Karpas-422 (cell line): Measurements from ENCODE around the gene GALNT18. TPM values are rescaled to one million over a fixed set of nuclear protein-coding genes. Genes with fewer than 3 reads are reported as not detected.

Experiments used
- DNase-seq: peaks from one replicate; pipeline ENCODE4 v3.0.0-alpha.2; 2015
- H2AFZ ChIP-seq: fragments of 200-600 bp; sonication (generic); 2 replicates; pipeline ENCODE4 v1.6.1; 2014; ENCODE audit warnings: antibody characterized with exemption, low read length, mixed read lengths
- H3K27ac ChIP-seq: fragments of 200-600 bp; sonication (generic); 2 replicates; pipeline ENCODE4 v1.5.1; 2014; ENCODE audit warnings: mild to moderate bottlenecking, low read length, moderate library complexity
- H3K27me3 ChIP-seq: fragments of 200-600 bp; sonication (generic); 2 replicates; pipeline ENCODE4 v1.6.1; 2014; ENCODE audit warnings: low read length, mixed read lengths
- H3K36me3 ChIP-seq: fragments of 200-600 bp; sonication (generic); 2 replicates; pipeline ENCODE4 v1.6.1; 2014; ENCODE audit warnings: low read length, mixed read lengths; ENCODE audit not compliant: insufficient read depth
- H3K4me1 ChIP-seq: fragments of 200-600 bp; sonication (generic); 2 replicates; pipeline ENCODE4 v1.6.1; 2014; ENCODE audit warnings: mild to moderate bottlenecking, low read length, mixed read lengths
- H3K4me2 ChIP-seq: fragments of 200-600 bp; sonication (generic); 2 replicates; pipeline ENCODE4 v1.6.1; 2014; ENCODE audit warnings: low read length, low read depth, mild to moderate bottlenecking; ENCODE audit not compliant: poor library complexity, severe bottlenecking
- H3K4me3 ChIP-seq: fragments of 200-600 bp; sonication (generic); 2 replicates; pipeline ENCODE4 v1.5.1; 2014; ENCODE audit warnings: mild to moderate bottlenecking, antibody characterized with exemption, low read length, mixed read lengths
- H3K79me2 ChIP-seq: fragments of 200-600 bp; sonication (generic); 2 replicates; pipeline ENCODE4 v1.6.1; 2014; ENCODE audit warnings: mild to moderate bottlenecking, low read length, mixed read lengths
- H3K9ac ChIP-seq: fragments of 200-600 bp; sonication (generic); 2 replicates; pipeline ENCODE4 v1.6.0; 2014; ENCODE audit warnings: low read length
- H3K9me2 ChIP-seq: fragments of 200-600 bp; sonication (generic), shearing (Covaris generic); replicated peaks from 2 replicates; pipeline ENCODE4 v1.6.0; 2014; ENCODE audit warnings: mild to moderate bottlenecking, low read length, moderate library complexity; ENCODE audit not compliant: insufficient read depth
- H3K9me3 ChIP-seq: fragments of 300-700, 200-600 bp; sonication (generic); 2 replicates; pipeline ENCODE4 v1.6.1; 2014; ENCODE audit warnings: low read length, mixed read lengths
- H4K20me1 ChIP-seq: fragments of 200-600 bp; sonication (generic); 2 replicates; pipeline ENCODE4 v1.6.1; 2014; ENCODE audit warnings: mild to moderate bottlenecking, antibody characterized with exemption, low read length, low read depth; ENCODE audit not compliant: insufficient read depth
- total RNA-seq: library from RNA; depleted of rRNA; stranded (reverse); fragments of >200 nt; shearing (Covaris generic); gene quantifications from 2 replicates; pipeline ENCODE4 v1.2.3, GENCODE V29; 2014; ENCODE audit warnings: low replicate concordance

Gene GALNT18
- total RNA-seq, 1 experiment from 2014 or later: not detected

- no peaks in the 10 kb centered on the region for H3K4me1 ChIP-seq
- DNase-seq: no peak
- H2AFZ ChIP-seq: no peak overlapping the region
- H3K9ac ChIP-seq: no peak overlapping the region
- 0 out of 2 replicates have a peak, but pooled peaks cover 4% of the 10 kb centered on the region for H4K20me1 ChIP-seq
- no peaks in the 10 kb centered on the region for H3K27me3 ChIP-seq
- H3K4me2 ChIP-seq: no peak overlapping the region
- no peak overlapping the region for H3K4me3 ChIP-seq
- H3K9me2 ChIP-seq: no peaks in the 10 kb centered on the region
- no peaks in the 10 kb centered on the region for H3K36me3 ChIP-seq
- no peaks in the 10 kb centered on the region for H3K9me3 ChIP-seq
- no peaks in the 10 kb centered on the region for H3K79me2 ChIP-seq
- no peak overlapping the region for H3K27ac ChIP-seq
Measured at GRCh38 chr11:11440144-11440543, 181.7 kb downstream of the GALNT18 start.

- no peak for DNase-seq
- Histone ChIP-seq H3K36me3 (no peaks in the 10 kb centered on the region), H3K9ac (no peak overlapping the region), H3K79me2 (no peaks in the 10 kb centered on the region), H3K9me3 (no peaks in the 10 kb centered on the region), H3K27ac (no peak overlapping the region), H3K4me1 (no peaks in the 10 kb centered on the region), H3K4me2 (no peak overlapping the region), H3K27me3 (no peaks in the 10 kb centered on the region), H2AFZ (no peak overlapping the region), H3K9me2 (no peaks in the 10 kb centered on the region), H4K20me1 (0 out of 2 replicates have a peak, but pooled peaks cover 4% of the 10 kb centered on the region), H3K4me3 (no peak overlapping the region)
Measured at GRCh38 chr11:11439591-11439990, 182.2 kb downstream of the GALNT18 start.

- Histone ChIP-seq H3K79me2 (no peaks in the 10 kb centered on the region), H3K9ac (no peak overlapping the region), H3K9me2 (no peaks in the 10 kb centered on the region), H3K4me2 (no peak overlapping the region), H4K20me1 (0 out of 2 replicates have a peak, but pooled peaks cover 4% of the 10 kb centered on the region), H3K36me3 (no peaks in the 10 kb centered on the region), H3K9me3 (no peaks in the 10 kb centered on the region), H3K27me3 (no peaks in the 10 kb centered on the region), H3K27ac (no peak overlapping the region), H2AFZ (no peak overlapping the region), H3K4me3 (no peak overlapping the region), H3K4me1 (no peaks in the 10 kb centered on the region)
- no peak for DNase-seq
Measured at GRCh38 chr11:11436715-11437313, 185.0 kb downstream of the GALNT18 start.

GRCh38 chr11:11435635-11436034 lies 186.2 kb downstream of the GALNT18 start:
- H3K27ac ChIP-seq: no peak overlapping the region
- H3K4me1 ChIP-seq: no peaks in the 10 kb centered on the region
- DNase-seq: no peak
- no peak overlapping the region for H3K4me2 ChIP-seq
- 0 out of 2 replicates have a peak, but pooled peaks cover 4% of the 10 kb centered on the region for H4K20me1 ChIP-seq
- H3K9ac ChIP-seq: no peak overlapping the region
- H3K79me2 ChIP-seq: no peaks in the 10 kb centered on the region
- H3K9me2 ChIP-seq: no peaks in the 10 kb centered on the region
- no peaks in the 10 kb centered on the region for H3K36me3 ChIP-seq
- H2AFZ ChIP-seq: no peak overlapping the region
- H3K9me3 ChIP-seq: no peaks in the 10 kb centered on the region
- no peaks in the 10 kb centered on the region for H3K27me3 ChIP-seq
- no peak overlapping the region for H3K4me3 ChIP-seq

GRCh38 chr11:11433960-11434359 lies 187.8 kb downstream of the GALNT18 start:
- no peaks in the 10 kb centered on the region for H3K36me3 ChIP-seq
- no peaks in the 10 kb centered on the region for H3K9me2 ChIP-seq
- no peak overlapping the region for H3K27ac ChIP-seq
- H3K79me2 ChIP-seq: no peaks in the 10 kb centered on the region
- no peak overlapping the region for H2AFZ ChIP-seq
- H3K9me3 ChIP-seq: no peaks in the 10 kb centered on the region
- no peak overlapping the region for H3K4me3 ChIP-seq
- H3K4me1 ChIP-seq: no peaks in the 10 kb centered on the region
- no peak overlapping the region for H3K9ac ChIP-seq
- DNase-seq: no peak
- H3K4me2 ChIP-seq: no peak overlapping the region
- H4K20me1 ChIP-seq: 0 out of 2 replicates have a peak, but pooled peaks cover 4% of the 10 kb centered on the region
- no peaks in the 10 kb centered on the region for H3K27me3 ChIP-seq

- H3K4me1 ChIP-seq: no peaks in the 10 kb centered on the region
- DNase-seq: no peak
- H3K9me2 ChIP-seq: no peaks in the 10 kb centered on the region
- no peak overlapping the region for H3K4me3 ChIP-seq
- no peaks in the 10 kb centered on the region for H3K36me3 ChIP-seq
- H3K79me2 ChIP-seq: no peaks in the 10 kb centered on the region
- no peak overlapping the region for H3K4me2 ChIP-seq
- H3K27ac ChIP-seq: no peak overlapping the region
- H2AFZ ChIP-seq: no peak overlapping the region
- no peaks in the 10 kb centered on the region for H4K20me1 ChIP-seq
- no peak overlapping the region for H3K9ac ChIP-seq
- no peaks in the 10 kb centered on the region for H3K27me3 ChIP-seq
- H3K9me3 ChIP-seq: no peaks in the 10 kb centered on the region
Measured at GRCh38 chr11:11432621-11433319, 189.0 kb downstream of the GALNT18 start.

GRCh38 chr11:11430431-11430830 lies 191.4 kb downstream of the GALNT18 start:
- no peak overlapping the region for H3K4me2 ChIP-seq
- DNase-seq: no peak

GRCh38 chr11:11428714-11429113 lies 193.1 kb downstream of the GALNT18 start:
- no peak for DNase-seq
- Histone ChIP-seq H3K27me3 (no peaks in the 10 kb centered on the region), H3K79me2 (no peaks in the 10 kb centered on the region), H3K4me3 (no peak overlapping the region), H3K36me3 (no peaks in the 10 kb centered on the region), H3K4me1 (no peaks in the 10 kb centered on the region), H4K20me1 (no peaks in the 10 kb centered on the region), H3K9ac (no peak overlapping the region), H3K27ac (no peak overlapping the region), H3K9me3 (no peaks in the 10 kb centered on the region), H3K4me2 (no peak overlapping the region), H3K9me2 (no peaks in the 10 kb centered on the region), H2AFZ (no peak overlapping the region)

More at GRCh38 chr11:11430431-11430830, 191.4 kb downstream of the GALNT18 start:
- no peak overlapping the region for H2AFZ ChIP-seq
- H4K20me1 ChIP-seq: no peaks in the 10 kb centered on the region
- no peaks in the 10 kb centered on the region for H3K4me1 ChIP-seq
- no peaks in the 10 kb centered on the region for H3K79me2 ChIP-seq
- H3K4me3 ChIP-seq: no peak overlapping the region
- no peaks in the 10 kb centered on the region for H3K9me3 ChIP-seq
- H3K27me3 ChIP-seq: no peaks in the 10 kb centered on the region
- H3K9ac ChIP-seq: no peak overlapping the region
- no peak overlapping the region for H3K27ac ChIP-seq
- H3K9me2 ChIP-seq: no peaks in the 10 kb centered on the region
- H3K36me3 ChIP-seq: no peaks in the 10 kb centered on the region
